PC-9 (cell line): ENCODE measurements around the gene DNAH9.

ENCODE experiments used
- EZH2 ChIP-seq: fragments of 200-600 bp; sonication (generic); IDR thresholded peaks from 2 replicates; pipeline ENCODE4 v1.8.0; 2017; ENCODE audit warnings: antibody characterized with exemption, low read depth
- TF ChIP-seq, protein P1 (sequence below): fragments of 200-600 bp; sonication (generic); conservative IDR thresholded peaks from 2 replicates; pipeline ENCODE4 v1.6.1; 2017; ENCODE audit warnings: mixed run types, antibody characterized with exemption, mild to moderate bottlenecking, moderate library complexity

DNA sequence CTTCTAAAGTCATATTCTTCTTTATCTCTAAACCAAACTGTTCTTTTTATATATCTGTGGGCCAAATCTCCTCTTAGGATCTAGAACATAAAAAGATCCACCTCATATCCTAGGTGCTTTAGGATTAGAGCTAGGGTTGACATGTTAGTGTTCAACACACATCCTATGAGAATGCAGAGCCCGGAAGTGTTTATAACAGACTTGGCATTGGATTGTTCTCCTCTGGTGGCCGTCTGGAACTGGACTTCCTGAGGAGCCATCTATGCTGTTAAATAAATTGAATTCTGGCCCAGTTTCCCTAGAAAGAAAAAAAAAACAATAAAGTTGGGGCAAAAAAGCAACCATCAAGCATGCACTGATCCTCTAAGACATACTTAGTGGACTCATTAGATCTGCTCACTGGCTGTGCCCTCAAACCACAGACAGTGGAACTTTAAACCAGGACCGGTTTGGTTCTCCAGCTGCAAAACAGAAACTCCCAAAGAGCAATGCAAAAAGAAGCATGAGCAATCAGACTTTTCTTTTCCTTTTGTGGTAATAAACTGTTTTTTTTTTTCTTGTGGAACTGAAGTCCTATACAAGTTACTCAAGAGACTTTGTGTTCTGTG lies 216.5 kb downstream of the DNAH9 start:
- TF ChIP-seq, protein P1, sequence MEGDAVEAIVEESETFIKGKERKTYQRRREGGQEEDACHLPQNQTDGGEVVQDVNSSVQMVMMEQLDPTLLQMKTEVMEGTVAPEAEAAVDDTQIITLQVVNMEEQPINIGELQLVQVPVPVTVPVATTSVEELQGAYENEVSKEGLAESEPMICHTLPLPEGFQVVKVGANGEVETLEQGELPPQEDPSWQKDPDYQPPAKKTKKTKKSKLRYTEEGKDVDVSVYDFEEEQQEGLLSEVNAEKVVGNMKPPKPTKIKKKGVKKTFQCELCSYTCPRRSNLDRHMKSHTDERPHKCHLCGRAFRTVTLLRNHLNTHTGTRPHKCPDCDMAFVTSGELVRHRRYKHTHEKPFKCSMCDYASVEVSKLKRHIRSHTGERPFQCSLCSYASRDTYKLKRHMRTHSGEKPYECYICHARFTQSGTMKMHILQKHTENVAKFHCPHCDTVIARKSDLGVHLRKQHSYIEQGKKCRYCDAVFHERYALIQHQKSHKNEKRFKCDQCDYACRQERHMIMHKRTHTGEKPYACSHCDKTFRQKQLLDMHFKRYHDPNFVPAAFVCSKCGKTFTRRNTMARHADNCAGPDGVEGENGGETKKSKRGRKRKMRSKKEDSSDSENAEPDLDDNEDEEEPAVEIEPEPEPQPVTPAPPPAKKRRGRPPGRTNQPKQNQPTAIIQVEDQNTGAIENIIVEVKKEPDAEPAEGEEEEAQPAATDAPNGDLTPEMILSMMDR: no peak
- TF ChIP-seq EZH2: no peak
